Osteocyte (in vitro differentiated cells): ENCODE measurements around the gene CPEB1. TPM values are rescaled to one million over a fixed set of nuclear protein-coding genes. Genes with fewer than 3 reads are reported as not detected.
"Not testable (repeated sequence)": the region's sequence is repeated elsewhere in the genome, so short reads cannot be mapped to it uniquely, and the experiment has no call there.

ENCODE experiments used
- DNase-seq: peaks from one replicate; pipeline ENCODE4 v3.0.0; 2021; ENCODE audit warnings: mixed read lengths; ENCODE audit not compliant: unreplicated experiment; ENCODE audit errors: extremely low spot score
- H3K27ac Mint-ChIP-seq: one replicate; pipeline ENCODE4 v1.8.0; 2021; ENCODE audit warnings: mild to moderate bottlenecking, mixed read lengths; ENCODE audit not compliant: unreplicated experiment
- H3K27me3 Mint-ChIP-seq: one replicate; pipeline ENCODE4 v1.8.0; 2021; ENCODE audit warnings: mixed read lengths; ENCODE audit not compliant: unreplicated experiment
- H3K36me3 Mint-ChIP-seq: one replicate; pipeline ENCODE4 v1.8.0; 2021; ENCODE audit warnings: mixed read lengths; ENCODE audit not compliant: unreplicated experiment
- H3K4me1 Mint-ChIP-seq: one replicate; pipeline ENCODE4 v1.8.0; 2021; ENCODE audit warnings: mixed read lengths; ENCODE audit not compliant: unreplicated experiment
- H3K4me3 Mint-ChIP-seq: one replicate; pipeline ENCODE4 v1.8.0; 2021; ENCODE audit warnings: mild to moderate bottlenecking, moderate library complexity, mixed read lengths; ENCODE audit not compliant: unreplicated experiment
- H3K9me3 Mint-ChIP-seq: one replicate; pipeline ENCODE4 v1.8.0; 2021; ENCODE audit warnings: mixed read lengths; ENCODE audit not compliant: unreplicated experiment
- total RNA-seq: library from RNA; stranded (reverse); gene quantifications from 2 replicates; pipeline ENCODE4 v1.2.1, GENCODE V29; 2021
- TF ChIP-seq, protein P1 (sequence below): fragments of 200-600 bp; sonication (generic); IDR thresholded peaks from 2 replicates; pipeline ENCODE4 v1.5.0; 2021; ENCODE audit warnings: antibody characterized with exemption, mild to moderate bottlenecking, moderate library complexity

The CPEB1 gene
- total RNA-seq, 1 donor from 2014 or later = 0.13 TPM

DNA sequence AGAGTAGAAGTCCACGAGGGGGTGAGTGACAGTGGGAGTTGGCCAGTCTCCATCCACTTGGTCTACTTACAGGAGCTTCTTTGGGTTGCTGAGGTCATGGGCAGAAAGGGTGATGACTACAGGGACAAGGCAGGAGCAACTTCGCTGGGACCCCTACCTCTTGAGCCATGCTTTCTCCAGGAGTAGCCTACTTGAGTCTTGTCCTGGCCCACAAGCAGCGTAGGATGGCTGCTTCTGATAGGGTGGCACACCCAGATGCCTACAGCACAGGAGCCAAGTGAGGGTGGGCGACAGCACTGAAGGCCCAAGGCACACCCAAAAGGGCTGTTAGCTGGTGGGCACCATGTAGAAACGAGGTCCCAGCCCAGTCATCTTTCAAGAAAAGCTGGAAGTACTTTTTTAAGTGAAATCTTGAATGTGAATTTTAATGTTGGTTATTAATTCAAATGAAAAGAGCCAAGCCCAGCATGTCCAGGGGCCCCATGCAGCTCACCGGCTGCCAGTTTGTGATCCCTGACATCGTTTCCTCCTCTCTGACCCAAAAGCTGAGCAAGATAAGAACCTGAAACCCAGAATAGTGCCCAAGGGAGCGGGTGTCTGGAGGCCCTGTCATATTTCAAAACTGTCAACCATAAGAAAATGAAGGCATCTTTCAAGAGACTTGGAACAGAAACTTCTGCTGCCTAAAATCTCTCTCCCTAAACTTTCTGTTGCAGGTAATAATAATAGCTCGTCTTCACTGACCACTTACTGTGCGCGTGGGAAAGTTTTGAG, 2.2 kb upstream of the CPEB1 start:
- peaks cover 48% of the 10 kb centered on the region for H3K27me3 Mint-ChIP-seq
- H3K27ac Mint-ChIP-seq = no peak overlapping the region
- no peak for DNase-seq
- H3K36me3 Mint-ChIP-seq = no peaks in the 10 kb centered on the region
- no peaks in the 10 kb centered on the region for H3K9me3 Mint-ChIP-seq
- no peak overlapping the region for H3K4me3 Mint-ChIP-seq
- H3K4me1 Mint-ChIP-seq = peaks cover 5% of the 10 kb centered on the region
- TF ChIP-seq, protein P1, sequence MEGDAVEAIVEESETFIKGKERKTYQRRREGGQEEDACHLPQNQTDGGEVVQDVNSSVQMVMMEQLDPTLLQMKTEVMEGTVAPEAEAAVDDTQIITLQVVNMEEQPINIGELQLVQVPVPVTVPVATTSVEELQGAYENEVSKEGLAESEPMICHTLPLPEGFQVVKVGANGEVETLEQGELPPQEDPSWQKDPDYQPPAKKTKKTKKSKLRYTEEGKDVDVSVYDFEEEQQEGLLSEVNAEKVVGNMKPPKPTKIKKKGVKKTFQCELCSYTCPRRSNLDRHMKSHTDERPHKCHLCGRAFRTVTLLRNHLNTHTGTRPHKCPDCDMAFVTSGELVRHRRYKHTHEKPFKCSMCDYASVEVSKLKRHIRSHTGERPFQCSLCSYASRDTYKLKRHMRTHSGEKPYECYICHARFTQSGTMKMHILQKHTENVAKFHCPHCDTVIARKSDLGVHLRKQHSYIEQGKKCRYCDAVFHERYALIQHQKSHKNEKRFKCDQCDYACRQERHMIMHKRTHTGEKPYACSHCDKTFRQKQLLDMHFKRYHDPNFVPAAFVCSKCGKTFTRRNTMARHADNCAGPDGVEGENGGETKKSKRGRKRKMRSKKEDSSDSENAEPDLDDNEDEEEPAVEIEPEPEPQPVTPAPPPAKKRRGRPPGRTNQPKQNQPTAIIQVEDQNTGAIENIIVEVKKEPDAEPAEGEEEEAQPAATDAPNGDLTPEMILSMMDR = no peak

DNA sequence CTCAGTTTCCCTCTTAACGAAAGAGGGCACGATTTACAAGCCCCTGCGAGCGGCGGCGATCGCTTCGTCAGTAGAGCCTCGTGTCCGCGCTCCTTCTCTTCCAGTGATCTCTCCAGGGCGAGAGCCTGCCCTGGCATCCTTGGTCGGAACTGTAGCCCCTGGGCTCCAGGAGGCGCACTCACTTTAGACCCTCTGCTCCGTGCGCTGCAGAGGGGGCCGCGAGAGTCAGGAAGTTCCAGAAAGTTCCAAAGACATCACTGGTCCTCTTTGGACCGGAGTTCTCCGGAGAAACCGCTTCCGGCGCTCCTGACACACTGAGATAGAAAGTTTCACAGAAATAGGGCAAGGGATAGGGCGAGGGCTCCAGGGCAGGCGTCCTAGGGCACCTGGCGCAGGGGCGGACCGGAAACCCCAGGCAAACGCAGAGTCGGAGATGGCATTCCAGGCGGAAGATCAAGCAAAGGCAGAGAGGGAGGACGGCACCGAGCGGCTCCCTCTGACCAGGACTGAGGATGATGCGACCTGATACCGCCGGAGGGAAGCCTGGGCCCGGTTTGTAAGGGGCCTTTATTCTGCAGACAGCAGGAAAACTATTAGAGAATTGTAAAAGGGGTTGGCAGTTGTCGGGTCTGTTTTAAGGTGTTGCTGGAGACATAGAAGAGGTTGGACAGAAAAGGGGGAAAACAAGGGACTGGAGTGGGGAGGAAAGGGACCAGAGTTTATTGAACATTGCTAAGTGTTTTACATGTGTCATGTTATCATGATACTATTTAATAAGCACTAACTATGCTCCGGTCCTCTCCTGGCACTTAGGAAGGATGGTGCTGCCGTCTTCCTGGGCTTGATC, 1.3 kb upstream of the CPEB1 start:
- Mint-ChIP-seq H3K4me1 (peaks cover 5% of the 10 kb centered on the region), H3K9me3 (no peaks in the 10 kb centered on the region), H3K27ac (no peak overlapping the region), H3K27me3 (peaks cover 49% of the 10 kb centered on the region), H3K36me3 (no peaks in the 10 kb centered on the region), H3K4me3 (peak overlapping the region; percentile 64)
- TF ChIP-seq, protein P1 = no peak
- DNase-seq = no peak

DNA sequence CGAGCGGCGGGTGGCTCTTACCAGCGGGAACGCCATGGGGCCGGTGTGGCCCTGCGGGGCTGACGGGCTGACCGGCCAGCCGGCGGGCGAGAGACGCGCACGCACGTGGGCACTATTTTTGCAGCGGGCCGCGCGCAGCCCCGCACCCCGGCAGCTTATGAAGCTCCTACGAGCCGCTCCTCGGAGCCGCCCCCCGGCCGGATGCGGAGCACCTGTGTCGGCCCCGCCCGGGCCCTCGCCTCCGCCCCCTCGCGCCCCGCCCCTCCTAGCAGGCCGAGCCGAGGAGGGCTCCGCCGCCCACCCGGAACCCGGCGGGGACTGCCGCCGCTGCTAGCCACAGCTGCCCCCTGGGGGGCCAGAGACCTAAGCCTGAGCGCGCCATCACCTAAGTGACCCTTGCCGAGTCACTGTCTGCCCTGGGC, 683 bp upstream of the CPEB1 start:
- Mint-ChIP-seq H3K27me3 (peaks cover 52% of the 10 kb centered on the region), H3K9me3 (no peaks in the 10 kb centered on the region), H3K4me3 (peak overlapping the region; percentile 64), H3K27ac (no peak overlapping the region), H3K4me1 (peaks cover 5% of the 10 kb centered on the region), H3K36me3 (no peaks in the 10 kb centered on the region)
- TF ChIP-seq, protein P1 = no peak
- no peak for DNase-seq

DNA sequence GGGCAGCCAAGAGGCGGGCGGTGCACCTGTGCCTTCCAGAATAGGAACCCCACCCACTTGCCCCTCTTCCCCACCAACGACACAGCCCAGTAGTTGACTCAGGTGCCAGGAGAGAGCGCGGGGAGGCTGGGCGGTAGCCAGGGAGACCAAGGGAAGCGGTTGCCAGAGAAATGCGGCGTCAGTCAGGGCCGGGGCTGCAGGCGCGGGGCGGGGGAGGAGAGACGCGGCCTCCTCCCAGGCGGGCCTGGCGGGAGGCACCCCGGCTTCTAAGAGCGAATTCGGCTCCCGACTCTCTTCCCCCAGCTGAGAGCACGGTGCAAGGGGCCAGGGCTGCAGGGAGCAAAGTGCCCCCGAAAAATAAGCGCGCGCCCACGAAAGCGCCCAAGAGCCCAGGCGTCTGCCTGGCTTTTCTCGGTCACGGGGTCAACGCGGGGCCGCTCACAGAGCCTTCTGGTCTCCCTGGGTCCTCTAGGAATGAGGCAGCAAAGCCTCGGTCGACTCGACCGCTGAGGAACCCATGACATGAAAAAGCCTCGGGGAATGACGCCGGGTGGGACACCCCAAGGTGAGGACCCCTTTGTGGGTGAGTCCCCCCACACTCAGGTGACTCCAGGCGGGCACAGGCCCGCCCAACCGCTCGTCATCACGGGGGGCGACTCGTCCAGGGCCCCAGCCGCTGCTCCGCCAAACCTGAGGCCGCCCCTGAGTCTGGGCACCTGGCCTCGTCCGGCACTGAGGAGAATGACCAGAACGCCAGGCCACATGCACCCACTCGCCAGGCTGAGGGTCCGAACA, 716 bp downstream of the CPEB1 start:
- no peak overlapping the region for H3K27ac Mint-ChIP-seq
- no peak for DNase-seq
- peaks cover 55% of the 10 kb centered on the region for H3K27me3 Mint-ChIP-seq
- peak overlapping the region; percentile 50 for H3K4me3 Mint-ChIP-seq
- H3K9me3 Mint-ChIP-seq = no peaks in the 10 kb centered on the region
- peaks cover 5% of the 10 kb centered on the region for H3K4me1 Mint-ChIP-seq
- H3K36me3 Mint-ChIP-seq = no peaks in the 10 kb centered on the region
- TF ChIP-seq, protein P1 = no peak

DNA sequence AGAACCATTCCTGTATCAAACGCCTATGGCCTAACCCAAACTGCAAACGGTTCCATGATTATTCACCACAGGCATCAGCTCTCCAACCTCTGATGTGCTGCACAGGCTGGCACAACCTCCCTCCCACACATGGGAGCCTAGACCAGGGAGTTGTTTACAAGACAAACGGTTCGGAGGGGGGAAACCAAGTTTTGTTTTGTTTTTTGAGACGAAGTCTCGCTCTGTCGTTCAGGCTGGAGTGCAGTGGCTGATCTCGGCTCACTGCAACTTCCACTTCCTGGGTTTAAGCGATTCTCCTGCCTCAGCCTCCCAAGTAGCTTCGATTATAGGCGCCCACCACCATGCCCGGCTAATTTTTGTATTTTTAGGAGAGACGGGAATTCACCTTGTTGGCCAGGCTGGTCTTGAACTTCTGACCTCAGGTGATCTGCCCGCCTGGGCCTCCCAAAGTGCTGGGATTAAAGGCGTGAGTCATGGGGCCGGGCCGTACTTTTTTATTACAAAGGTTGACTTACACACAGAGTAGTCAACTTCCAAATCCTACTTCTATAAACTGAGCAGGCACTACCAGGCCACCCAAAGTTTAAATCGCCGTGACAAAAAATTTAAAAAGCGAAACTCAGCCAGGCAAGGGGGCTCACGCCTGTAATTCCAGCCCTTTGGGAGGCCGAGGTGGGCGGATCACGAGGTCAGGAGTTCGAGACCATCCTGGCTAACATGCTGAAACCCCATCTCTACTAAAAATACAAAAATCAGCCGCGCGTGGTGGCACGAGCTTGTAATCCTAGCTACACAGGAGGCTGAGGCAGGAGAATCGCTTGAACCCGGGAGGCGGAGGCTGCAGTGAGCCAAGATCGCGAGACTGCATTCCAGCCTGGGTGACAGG, 2.0 kb downstream of the CPEB1 start:
- H3K27me3 Mint-ChIP-seq = peaks cover 63% of the 10 kb centered on the region
- not testable (repeated sequence) for H3K27ac Mint-ChIP-seq

More for the DNA sequence above, 2.0 kb downstream of the CPEB1 start:
- DNase-seq, H3K36me3 Mint-ChIP-seq, H3K4me1 Mint-ChIP-seq, H3K9me3 Mint-ChIP-seq: not testable (repeated sequence)
- H3K4me3 Mint-ChIP-seq = peak overlapping the region; percentile 42
